Ammon's horn (tissue), 1 donor: ENCODE measurements around the gene LEF1.
"Not testable (repeated sequence)": the region's sequence is repeated elsewhere in the genome, so short reads cannot be mapped to it uniquely, and the experiment has no call there.

Experiments used
- DNase-seq: peaks from one replicate; pipeline ENCODE4 v3.0.0-alpha.2; 2016; ENCODE audit warnings: low spot score

Gene LEF1

GRCh38 chr4:108031427-108032083, 137.2 kb downstream of the LEF1 start:
- DNase-seq, result no peak

DNA sequence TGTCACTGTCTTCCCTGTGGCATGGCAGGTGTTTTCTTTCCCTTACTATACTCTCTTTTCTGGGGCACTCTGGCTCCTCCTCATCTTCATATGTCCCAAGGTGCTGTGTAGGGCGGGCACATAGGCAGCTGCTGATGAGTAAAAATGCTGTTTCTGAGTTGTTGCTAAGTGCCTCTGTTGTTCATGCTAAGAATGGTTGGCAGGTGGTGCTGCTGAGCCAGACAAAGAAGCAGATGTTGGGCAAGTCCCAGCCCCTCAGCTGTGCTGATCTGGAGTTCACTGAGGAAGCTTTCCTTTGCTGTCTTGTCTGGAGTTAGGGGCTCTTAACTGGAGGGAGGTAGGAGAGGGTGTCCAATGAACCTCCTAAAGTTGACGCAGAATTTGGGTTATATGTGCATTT, 138.4 kb downstream of the LEF1 start:
- DNase-seq, result peak; percentile 56

GRCh38 chr4:108029731-108030130, 139.0 kb downstream of the LEF1 start:
- no peak for DNase-seq

GRCh38 chr4:108029016-108029720, 139.6 kb downstream of the LEF1 start:
- DNase-seq, result no peak

- no peak for DNase-seq
Observed at GRCh38 chr4:108024878-108025165, 143.9 kb downstream of the LEF1 start.

DNA sequence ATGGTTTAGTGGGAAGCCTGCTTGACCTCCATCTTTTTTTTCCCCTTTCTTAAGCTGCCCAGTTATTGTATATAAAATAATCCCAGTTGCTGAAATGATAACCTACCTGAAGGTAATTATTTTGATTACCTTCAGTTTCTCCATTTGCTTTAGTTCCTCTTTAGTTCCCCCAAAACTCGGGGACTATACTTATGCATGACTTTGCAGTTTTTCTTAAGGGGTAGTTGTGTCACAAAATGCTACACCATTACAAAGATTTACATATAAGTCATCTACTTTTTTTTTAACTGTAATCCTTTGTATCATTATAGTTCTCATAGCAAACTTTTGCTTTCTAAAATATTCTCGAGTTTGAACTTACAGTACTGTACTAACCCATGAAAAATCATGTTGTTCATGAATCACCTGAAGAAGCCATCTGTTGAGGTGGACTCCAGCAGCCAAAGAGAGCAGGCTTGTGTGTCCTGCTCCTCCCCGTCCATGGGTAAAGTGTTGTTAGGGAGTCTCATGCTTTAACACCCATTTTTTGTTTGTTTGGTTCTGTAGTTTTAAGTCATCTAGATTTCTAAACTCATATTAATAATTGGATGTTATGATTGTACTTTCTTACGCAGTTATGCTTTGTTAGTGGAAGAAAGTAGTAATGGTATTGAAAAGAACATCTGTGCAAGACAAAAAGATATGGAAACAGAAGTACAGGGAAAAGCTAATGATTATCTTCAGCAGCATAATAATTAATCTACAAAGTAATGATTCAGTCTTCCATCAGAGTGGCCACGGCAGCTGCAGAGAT, 144.5 kb downstream of the LEF1 start:
- no peak for DNase-seq

DNA sequence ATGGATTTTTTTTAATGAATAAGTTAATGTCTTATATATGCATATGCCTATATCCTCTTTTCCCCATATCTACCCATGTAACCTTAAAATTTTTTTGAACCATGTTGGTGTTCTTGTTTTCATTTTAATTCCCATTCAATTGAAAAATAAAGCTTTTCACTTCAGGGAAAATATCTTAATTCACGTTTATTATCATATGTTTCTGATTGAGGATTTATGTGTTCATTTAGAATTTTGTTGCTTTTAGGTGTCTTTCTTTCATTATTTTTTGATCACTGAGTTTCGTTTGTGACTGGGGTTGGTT, 149.9 kb downstream of the LEF1 start:
- DNase-seq, result no peak

DNA sequence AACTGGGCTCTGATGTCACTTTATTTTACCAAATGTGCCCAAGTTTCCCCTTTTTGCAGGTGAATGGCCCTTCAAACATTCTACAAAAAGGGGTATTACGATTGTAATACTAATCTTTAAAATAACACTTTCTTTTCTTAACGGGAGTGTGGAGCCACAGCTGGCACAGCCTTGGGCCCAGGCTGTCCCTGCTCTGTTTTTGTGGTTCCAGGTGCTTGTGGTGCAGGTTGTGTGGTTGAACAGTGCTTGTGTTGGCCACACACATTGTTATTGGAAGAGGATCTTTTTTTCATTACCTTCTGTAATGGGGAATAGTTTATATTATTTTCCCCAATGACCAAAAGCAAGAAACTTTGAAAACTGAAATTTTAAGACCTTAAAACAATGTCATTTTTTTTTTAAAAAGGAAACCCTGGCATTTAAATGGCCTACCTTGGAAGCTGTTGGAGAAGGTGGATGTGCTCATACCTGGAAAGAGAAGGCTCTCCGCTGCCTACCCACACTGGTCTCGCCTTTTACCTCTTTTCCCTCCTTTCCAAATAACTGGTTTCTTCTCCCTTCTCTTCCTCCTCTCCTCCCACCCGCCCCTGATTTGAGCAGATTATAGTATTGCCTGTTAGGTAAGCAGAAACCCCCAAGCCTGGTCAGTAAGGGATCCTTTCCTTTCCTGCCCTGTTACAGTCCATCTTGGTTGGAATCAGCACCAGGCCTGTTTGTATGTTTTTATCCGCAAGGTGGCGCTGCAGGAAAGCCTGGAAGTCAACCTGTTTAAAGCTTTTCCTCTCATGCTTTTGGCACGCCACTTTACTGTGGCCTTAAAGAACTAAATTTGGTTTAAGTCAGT, 150.5 kb downstream of the LEF1 start:
- peak; percentile 87 for DNase-seq

DNA sequence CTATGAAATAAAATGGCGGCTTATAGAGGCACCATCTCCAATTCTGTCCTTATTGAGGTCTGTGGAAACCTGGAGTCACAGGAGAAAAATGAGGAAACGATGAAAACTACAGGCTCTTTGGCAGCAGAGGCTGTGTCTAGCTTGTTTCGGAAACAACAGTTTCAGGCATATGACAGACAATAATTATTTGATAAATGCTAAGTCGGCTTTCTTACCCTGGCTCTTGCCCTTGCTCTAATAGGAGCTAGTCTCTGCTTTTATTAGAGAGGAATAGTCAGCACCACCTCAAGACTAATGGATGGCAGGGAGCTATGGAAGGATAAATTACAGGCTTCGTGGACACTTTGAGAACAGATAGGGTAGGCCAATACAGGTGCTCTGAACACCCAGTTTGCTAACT, 154.8 kb downstream of the LEF1 start:
- DNase-seq, result no peak

GRCh38 chr4:108013327-108013726, 155.4 kb downstream of the LEF1 start:
- DNase-seq, result no peak

DNA sequence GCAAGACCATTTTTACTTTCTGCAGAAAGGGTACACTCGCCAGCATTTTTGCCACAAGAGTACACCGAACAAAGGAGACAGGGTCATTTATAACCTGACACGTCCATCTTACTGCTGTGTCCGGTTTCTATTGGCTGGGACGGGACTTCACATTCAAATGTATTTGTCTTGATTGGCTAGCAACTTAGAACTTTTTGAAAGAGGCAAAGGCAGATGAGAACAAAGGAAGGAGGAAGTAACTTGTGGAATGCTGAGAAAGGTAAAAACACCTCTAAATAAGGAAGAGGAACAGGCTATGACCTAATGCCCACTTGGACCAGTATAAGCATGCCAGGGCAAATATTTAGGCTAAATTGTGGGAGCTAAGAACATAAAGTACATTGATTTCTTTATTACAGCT, 156.3 kb downstream of the LEF1 start:
- DNase-seq, result not testable (repeated sequence)

GRCh38 chr4:108010167-108010566, 158.6 kb downstream of the LEF1 start:
- no peak for DNase-seq

- no peak for DNase-seq
Observed at GRCh38 chr4:108008721-108009120, 160.0 kb downstream of the LEF1 start.

- DNase-seq, result no peak
Observed at GRCh38 chr4:108007984-108008383, 160.7 kb downstream of the LEF1 start.

- DNase-seq, result no peak
Observed at GRCh38 chr4:108006361-108006760, 162.4 kb downstream of the LEF1 start.

DNA sequence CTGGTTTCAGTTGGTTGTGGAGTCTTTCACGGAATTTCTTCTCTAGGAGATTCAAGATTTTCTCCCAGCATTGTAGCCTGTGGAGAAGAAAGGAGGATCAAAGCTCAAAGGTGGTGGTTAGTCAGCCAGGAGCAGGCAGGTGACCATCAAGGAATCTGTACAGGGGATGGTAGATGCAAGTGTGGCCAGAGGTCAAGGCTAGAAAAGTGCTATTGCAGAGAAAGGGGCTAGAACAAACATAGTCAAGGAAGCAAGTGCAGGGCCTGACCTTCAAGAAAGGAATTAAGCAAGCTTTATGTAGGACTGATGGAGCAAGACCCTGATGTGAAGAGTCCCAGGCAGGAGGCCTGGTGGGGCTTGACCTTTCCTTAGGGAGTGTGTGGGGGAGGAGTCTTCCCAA, 162.9 kb downstream of the LEF1 start:
- DNase-seq, result no peak

DNA sequence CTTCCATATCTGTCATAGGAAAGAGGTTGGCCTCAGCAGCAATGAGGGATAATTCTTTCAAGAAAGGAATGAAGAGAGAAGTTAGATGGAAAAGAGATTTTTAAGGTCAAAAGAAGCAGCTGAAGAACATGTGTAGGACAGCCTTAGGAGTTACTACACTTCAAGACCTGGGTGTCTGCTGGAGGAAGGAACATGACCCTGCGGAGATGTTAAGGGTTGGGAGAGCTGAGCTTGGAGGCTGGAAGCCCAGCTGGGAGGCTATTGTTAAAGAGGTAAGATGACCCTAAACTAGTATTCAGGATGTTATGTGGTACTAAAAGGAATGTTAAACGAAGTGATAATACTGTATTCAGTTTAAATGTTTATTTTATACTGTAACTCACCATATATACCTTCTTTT, 164.1 kb downstream of the LEF1 start:
- DNase-seq, result no peak

GRCh38 chr4:108003982-108004515, 164.7 kb downstream of the LEF1 start:
- DNase-seq, result no peak

DNA sequence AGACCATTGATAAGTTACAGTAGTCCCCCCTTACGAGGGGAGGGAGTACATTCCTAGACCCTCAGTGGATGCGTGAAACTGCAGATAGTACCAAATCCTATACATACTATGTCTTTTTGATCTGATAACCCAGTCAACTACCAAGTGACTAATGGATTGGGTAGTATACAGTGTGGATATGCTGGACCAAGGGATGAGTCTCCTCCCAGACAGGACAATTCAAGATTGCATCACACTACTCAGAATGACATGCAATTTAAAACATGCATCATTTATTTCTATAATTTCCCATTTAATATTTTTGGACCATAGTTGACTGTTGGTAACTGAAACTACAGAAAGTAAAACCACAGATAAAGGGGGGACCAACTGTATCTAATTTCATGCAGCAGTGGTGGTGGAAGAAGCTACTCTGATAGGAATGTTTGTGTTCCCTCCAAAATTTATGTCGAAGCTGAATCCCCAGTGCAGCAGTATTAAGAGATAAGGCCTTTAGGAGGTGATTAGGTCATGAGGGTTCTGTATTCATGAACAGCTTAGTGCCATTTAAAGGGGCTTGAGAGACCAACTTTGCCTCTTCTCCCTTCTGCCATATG, 167.1 kb downstream of the LEF1 start:
- no peak for DNase-seq

GRCh38 chr4:107999932-108000539, 168.7 kb downstream of the LEF1 start:
- DNase-seq, result no peak

DNA sequence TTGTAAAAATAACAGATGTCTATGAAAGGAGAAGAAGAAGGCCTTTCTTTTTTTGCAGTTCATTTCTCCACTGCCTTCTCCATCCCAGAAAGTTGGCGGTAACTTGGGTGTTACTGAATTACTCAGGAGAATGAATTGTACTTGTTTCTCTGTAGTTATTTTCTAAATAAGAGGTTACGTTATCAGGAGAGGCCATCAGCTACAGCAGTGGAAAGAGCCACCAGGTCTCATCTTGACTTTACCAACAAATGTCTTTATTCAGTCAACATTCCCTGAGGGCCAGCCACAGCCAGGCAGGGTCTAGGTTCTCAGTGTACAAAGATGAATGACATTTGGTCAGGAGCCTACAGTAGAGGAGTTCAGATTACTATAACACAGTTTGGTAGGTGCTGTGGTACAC, 170.9 kb downstream of the LEF1 start:
- DNase-seq, result no peak
